OCI-LY1 (cell line): ENCODE measurements around the gene FOXL3.

Experiments used
- CTCF ChIP-seq: fragments of 200-600 bp; sonication (generic), shearing (Covaris generic); IDR thresholded peaks from 2 replicates; pipeline ENCODE4 v1.5.1; 2017; ENCODE audit warnings: mild to moderate bottlenecking, antibody characterized with exemption, low read length, moderate library complexity, mixed read lengths
- EZH2 ChIP-seq: fragments of 200-600 bp; sonication (generic), shearing (Covaris generic); IDR thresholded peaks from 2 replicates; pipeline ENCODE4 v1.8.0; 2017; ENCODE audit warnings: borderline replicate concordance, mixed run types, mild to moderate bottlenecking, antibody characterized with exemption, low read length, moderate library complexity, mixed read lengths

- TF ChIP-seq CTCF, result no peak
- no peak for TF ChIP-seq EZH2
These were observed 28.4 kb upstream of the FOXL3 start for GRCh38 chr7:261341-262250.
